GM23338 (cell line): ENCODE measurements around the gene LYZ.

ENCODE experiments used
- CREB1 ChIP-seq: fragments of 250-450 bp; sonication (Bioruptor Pico); IDR thresholded peaks from 2 replicates; pipeline ENCODE4 v1.5.0; 2020; ENCODE audit warnings: low read depth, mild to moderate bottlenecking, moderate library complexity
- EZH2 ChIP-seq: fragments of 200-600 bp; sonication (generic); IDR thresholded peaks from one replicate; pipeline ENCODE4 v1.8.0; 2017; ENCODE audit warnings: antibody characterized with exemption, mild to moderate bottlenecking, low read depth; ENCODE audit not compliant: unreplicated experiment
- POLR2AphosphoS5 ChIP-seq: IDR thresholded peaks from 2 replicates; pipeline ENCODE4 v1.6.1; 2016; ENCODE audit warnings: antibody characterized with exemption, low read depth
- REST ChIP-seq: IDR thresholded peaks from one replicate; pipeline ENCODE4 v1.6.1; 2018; ENCODE audit warnings: antibody characterized with exemption; ENCODE audit not compliant: unreplicated experiment

GRCh38 chr12:69389831-69390230 lies 41.6 kb downstream of the LYZ start:
- TF ChIP-seq REST: no peak
- no peak for TF ChIP-seq POLR2AphosphoS5
- TF ChIP-seq CREB1 (CRISPR knock-in tag): no peak
- TF ChIP-seq EZH2: no peak
